K562 (cell line): Measurements from ENCODE around the gene NINJ1. TPM values are rescaled to one million over a fixed set of nuclear protein-coding genes. Genes with fewer than 3 reads are reported as not detected.
A peak's percentile ranks its signal among the peaks of the same experiment; 100 is the strongest.

Source experiments
- CCNT2 ChIP-seq: IDR thresholded peaks from 2 replicates; pipeline ENCODE4 v1.6.1; 2011; ENCODE audit warnings: borderline replicate concordance, low read depth, mild to moderate bottlenecking, moderate library complexity, mixed read lengths, low read length; ENCODE audit not compliant: insufficient read length; ENCODE audit errors: extremely low read depth
- DMBX1 ChIP-seq: fragments of 250-450 bp; sonication (Bioruptor Pico); IDR thresholded peaks from 2 replicates; pipeline ENCODE4 v1.8.0; 2022; ENCODE audit warnings: inconsistent platforms, mild to moderate bottlenecking, moderate library complexity, borderline replicate concordance
- FOXP1 ChIP-seq: sonication (generic); formaldehyde crosslinking; IDR thresholded peaks from 2 replicates; pipeline ENCODE4 v1.8.0; 2022; ENCODE audit warnings: mild to moderate bottlenecking, missing genetic modification reagents
- JUN ChIP-seq, 2 experiments: sonication (generic) in 1 of 2; formaldehyde crosslinking in 1 of 2; IDR thresholded peaks; 2 replicates each; pipeline versions ENCODE4 v1.6.1 to v1.8.0; 2012 to 2022; ENCODE audit warnings: borderline replicate concordance in 2 of 2, mild to moderate bottlenecking in 2 of 2, improper control_type of control experiment in 1 of 2, low read depth in 1 of 2, low read length in 1 of 2, missing genetic modification reagents in 1 of 2
- KAT7 ChIP-seq: sonication (generic); formaldehyde crosslinking; IDR thresholded peaks from 2 replicates; pipeline ENCODE4 v1.8.0; 2022; ENCODE audit warnings: missing genetic modification reagents, mild to moderate bottlenecking, borderline replicate concordance
- KLF1 ChIP-seq: fragments of 450-650 bp; IDR thresholded peaks from 2 replicates; pipeline ENCODE4 v1.6.1; 2016; ENCODE audit warnings: missing genetic modification characterization, missing compliant biosample characterization
- MAFK ChIP-seq: IDR thresholded peaks from 2 replicates; pipeline ENCODE4 v1.6.1; 2011; ENCODE audit warnings: low read length, improper control_type of control experiment
- MYNN ChIP-seq, 2 experiments: sonication (generic); formaldehyde crosslinking in 1 of 2; IDR thresholded peaks; 2 replicates each; pipeline versions ENCODE4 v1.5.0 to v1.6.1; 2016 to 2020; ENCODE audit warnings: antibody characterized with exemption in 1 of 2, missing genetic modification reagents in 1 of 2
- NRF1 ChIP-seq, 2 experiments: fragments of 450-650 bp; IDR thresholded peaks in 1 of 2; conservative IDR thresholded peaks in 1 of 2; 2 replicates each; pipeline ENCODE4 v1.6.1; 2014; ENCODE audit warnings: mild to moderate bottlenecking in 2 of 2
- PHB ChIP-seq: fragments of 250-450 bp; sonication (Bioruptor Pico); IDR thresholded peaks from 2 replicates; pipeline ENCODE4 v1.5.0; 2021
- TCF3 ChIP-seq: sonication (generic); formaldehyde crosslinking; IDR thresholded peaks from 2 replicates; pipeline ENCODE4 v1.4.0; 2020; ENCODE audit warnings: mild to moderate bottlenecking, missing genetic modification reagents
- ZFP36 ChIP-seq: fragments of 150-350 bp; IDR thresholded peaks from 2 replicates; pipeline ENCODE4 v1.6.1; 2018; ENCODE audit warnings: low read length, low read depth; ENCODE audit not compliant: partially characterized antibody
- ZNF175 ChIP-seq: fragments of 200-800 bp; sonication (Bioruptor generic); IDR thresholded peaks from 2 replicates; pipeline ENCODE4 v1.6.1; 2016; ENCODE audit warnings: low read depth, mild to moderate bottlenecking, missing genetic modification characterization, missing compliant biosample characterization
- ZNF79 ChIP-seq: fragments of 250-450 bp; sonication (Bioruptor Pico); IDR thresholded peaks from 2 replicates; pipeline ENCODE4 v1.4.0; 2020; ENCODE audit warnings: low read depth, mild to moderate bottlenecking, moderate library complexity
- polyA plus RNA-seq, 8 experiments: library from polyadenylated mRNA; depleted of rRNA in 4 of 8; stranded (reverse) in 5 of 8; unstranded in 3 of 8; fragments of >200 nt; fragmentation: Nextera tagmentation in 2 of 8; fragmentation: Illumina TruSeq in 1 of 8; extraction: Ambion mirVana in 2 of 8; extraction: Trizol in 1 of 8; gene quantifications; 2 replicates each; pipeline versions ENCODE4 v1.2.1 to v1.2.3, GENCODE V29; 2011 to 2014; ENCODE audit warnings: inconsistent platforms in 1 of 8, missing spikeins in 1 of 8
- total RNA-seq, 7 experiments: library from RNA; depleted of rRNA in 6 of 7; stranded (reverse); fragments of >200 nt in 6 of 7; fragmentation: Illumina TruSeq in 2 of 7; extraction: Trizol in 2 of 7; gene quantifications; 2 replicates each; pipeline versions ENCODE4 v1.2.1 to v1.2.3, GENCODE V29; 2011 to 2021; ENCODE audit warnings: low replicate concordance in 1 of 7
- TF ChIP-seq, protein P1 (sequence below): IDR thresholded peaks from 2 replicates; pipeline ENCODE4 v1.6.1; 2011; ENCODE audit not compliant: insufficient read length; ENCODE audit errors: extremely low read depth
- TF ChIP-seq, protein P2 (sequence below): sonication (generic); formaldehyde crosslinking; IDR thresholded peaks from 2 replicates; pipeline ENCODE4 v1.8.0; 2022; ENCODE audit warnings: missing genetic modification reagents, mild to moderate bottlenecking, moderate library complexity, borderline replicate concordance
- TF ChIP-seq, protein P3 (sequence below): fragments of 450-650 bp; formaldehyde crosslinking; IDR thresholded peaks from 2 replicates; pipeline ENCODE4 v1.4.0; 2020; ENCODE audit warnings: mild to moderate bottlenecking, mixed read lengths
- TF ChIP-seq, protein P4 (sequence below), 2 experiments: IDR thresholded peaks; 2 replicates each; pipeline ENCODE4 v1.6.1; 2011; ENCODE audit warnings: borderline replicate concordance in 1 of 2, control low read depth in 1 of 2, low read depth in 1 of 2, low read length in 1 of 2, mild to moderate bottlenecking in 1 of 2, mixed read lengths in 1 of 2, moderate library complexity in 1 of 2; ENCODE audit not compliant: insufficient read depth in 1 of 2, insufficient read length in 1 of 2, poor library complexity in 1 of 2, severe bottlenecking in 1 of 2; ENCODE audit errors: extremely low read depth in 1 of 2
- TF ChIP-seq, protein P5 (sequence below): fragments of 450-650 bp; IDR thresholded peaks from 2 replicates; pipeline ENCODE4 v1.6.1; 2016

Gene NINJ1
- total and polyA plus RNA-seq, 9 of the 15 experiments (the other 6 are each of a cell fraction or from before 2014, with no cell fraction given): 0.13 to 8.4 (median 4.9) TPM

DNA sequence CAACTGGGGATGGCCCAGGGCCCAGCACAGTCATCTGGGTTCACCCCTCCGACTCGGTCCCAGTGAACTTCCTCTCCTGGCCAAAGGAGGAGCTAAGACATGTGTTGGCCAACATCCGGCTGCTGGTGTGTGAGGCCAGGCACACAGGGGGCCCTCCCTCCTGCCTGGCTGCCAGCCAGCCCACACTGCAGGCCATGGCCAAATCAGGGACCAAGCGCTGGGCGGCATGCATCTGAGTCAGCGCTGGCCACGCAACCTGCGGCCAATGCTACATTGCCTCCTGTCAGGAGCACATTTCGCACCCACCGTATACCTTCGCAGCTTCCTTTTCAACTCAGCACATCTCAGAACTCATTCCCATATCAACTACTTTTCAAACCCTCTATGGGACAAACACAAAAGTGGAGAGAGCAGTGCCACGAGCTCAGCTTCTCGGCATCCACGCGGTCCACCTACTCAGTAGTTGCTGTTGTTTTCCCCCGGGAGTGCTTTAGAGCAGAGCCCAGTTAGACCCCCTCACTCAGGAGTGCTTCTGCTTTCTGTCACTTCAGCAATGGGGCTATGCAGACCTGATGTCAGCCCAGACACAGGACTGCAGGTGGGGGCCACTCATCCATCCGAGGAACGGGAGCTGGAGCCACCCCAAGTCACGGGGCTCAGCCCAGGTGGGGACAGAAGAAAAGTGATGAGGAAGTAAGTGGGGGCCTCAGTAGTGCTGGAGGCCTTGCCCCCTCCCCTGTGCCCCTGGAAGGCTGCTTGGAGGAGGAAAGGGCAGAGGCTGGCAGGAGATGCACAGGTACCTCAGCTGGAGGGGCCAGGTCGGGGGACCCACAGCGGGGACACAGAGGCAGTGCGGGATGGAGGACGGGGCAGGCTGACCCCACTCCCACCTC lies 13.9 kb downstream of the NINJ1 start (continued):
- TF ChIP-seq CCNT2: peak; percentile 30
- TF ChIP-seq ZNF79 (CRISPR knock-in tag): no peak
- TF ChIP-seq JUN (IDR thresholded peaks at IDR 0.05; ENCODE audit: borderline replicate concordance, low read depth, low read length): peak; percentile 87; the same call in 1 of the 2 replicates
- TF ChIP-seq JUN (CRISPR knock-in tag; IDR thresholded peaks at IDR 0.05; ENCODE audit: borderline replicate concordance): peak; percentile 55; the same call in 1 of the 2 replicates
- TF ChIP-seq KAT7 (CRISPR knock-in tag): no peak
- TF ChIP-seq, protein P1, sequence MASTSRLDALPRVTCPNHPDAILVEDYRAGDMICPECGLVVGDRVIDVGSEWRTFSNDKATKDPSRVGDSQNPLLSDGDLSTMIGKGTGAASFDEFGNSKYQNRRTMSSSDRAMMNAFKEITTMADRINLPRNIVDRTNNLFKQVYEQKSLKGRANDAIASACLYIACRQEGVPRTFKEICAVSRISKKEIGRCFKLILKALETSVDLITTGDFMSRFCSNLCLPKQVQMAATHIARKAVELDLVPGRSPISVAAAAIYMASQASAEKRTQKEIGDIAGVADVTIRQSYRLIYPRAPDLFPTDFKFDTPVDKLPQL: no peak
- TF ChIP-seq, protein P2, sequence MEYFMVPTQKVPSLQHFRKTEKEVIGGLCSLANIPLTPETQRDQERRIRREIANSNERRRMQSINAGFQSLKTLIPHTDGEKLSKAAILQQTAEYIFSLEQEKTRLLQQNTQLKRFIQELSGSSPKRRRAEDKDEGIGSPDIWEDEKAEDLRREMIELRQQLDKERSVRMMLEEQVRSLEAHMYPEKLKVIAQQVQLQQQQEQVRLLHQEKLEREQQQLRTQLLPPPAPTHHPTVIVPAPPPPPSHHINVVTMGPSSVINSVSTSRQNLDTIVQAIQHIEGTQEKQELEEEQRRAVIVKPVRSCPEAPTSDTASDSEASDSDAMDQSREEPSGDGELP (CRISPR knock-in tag): peak; percentile 83
- no peak for TF ChIP-seq KLF1
- TF ChIP-seq MYNN (IDR thresholded peaks at IDR 0.05): peak; percentile 85
- no peak for TF ChIP-seq MYNN (CRISPR knock-in tag; IDR thresholded peaks at IDR 0.05)
- TF ChIP-seq, protein P3, sequence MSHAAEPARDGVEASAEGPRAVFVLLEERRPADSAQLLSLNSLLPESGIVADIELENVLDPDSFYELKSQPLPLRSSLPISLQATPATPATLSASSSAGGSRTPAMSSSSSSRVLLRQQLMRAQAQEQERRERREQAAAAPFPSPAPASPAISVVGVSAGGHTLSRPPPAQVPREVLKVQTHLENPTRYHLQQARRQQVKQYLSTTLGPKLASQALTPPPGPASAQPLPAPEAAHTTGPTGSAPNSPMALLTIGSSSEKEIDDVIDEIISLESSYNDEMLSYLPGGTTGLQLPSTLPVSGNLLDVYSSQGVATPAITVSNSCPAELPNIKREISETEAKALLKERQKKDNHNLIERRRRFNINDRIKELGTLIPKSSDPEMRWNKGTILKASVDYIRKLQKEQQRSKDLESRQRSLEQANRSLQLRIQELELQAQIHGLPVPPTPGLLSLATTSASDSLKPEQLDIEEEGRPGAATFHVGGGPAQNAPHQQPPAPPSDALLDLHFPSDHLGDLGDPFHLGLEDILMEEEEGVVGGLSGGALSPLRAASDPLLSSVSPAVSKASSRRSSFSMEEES (CRISPR knock-in tag): no peak
- TF ChIP-seq MAFK: peak; percentile 18; the same call in 1 of the 2 replicates
- TF ChIP-seq FOXP1 (CRISPR knock-in tag): peak; percentile 36; the same call in 1 of the 2 replicates
- TF ChIP-seq, protein P4, sequence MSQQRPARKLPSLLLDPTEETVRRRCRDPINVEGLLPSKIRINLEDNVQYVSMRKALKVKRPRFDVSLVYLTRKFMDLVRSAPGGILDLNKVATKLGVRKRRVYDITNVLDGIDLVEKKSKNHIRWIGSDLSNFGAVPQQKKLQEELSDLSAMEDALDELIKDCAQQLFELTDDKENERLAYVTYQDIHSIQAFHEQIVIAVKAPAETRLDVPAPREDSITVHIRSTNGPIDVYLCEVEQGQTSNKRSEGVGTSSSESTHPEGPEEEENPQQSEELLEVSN (IDR thresholded peaks at IDR 0.05; ENCODE audit: borderline replicate concordance in 1 of 2, extremely low read depth in 1 of 2, insufficient read depth in 1 of 2, insufficient read length in 1 of 2, low read depth in 1 of 2, low read length in 1 of 2, poor library complexity in 1 of 2, severe bottlenecking in 1 of 2): peak; percentile 61 to 67
- TF ChIP-seq ZFP36: peak; percentile 39
- peak; percentile 77 for TF ChIP-seq ZNF175
- no peak for TF ChIP-seq DMBX1
- peak; percentile 66 to 75; a peak in 3 of 4 replicates for TF ChIP-seq NRF1 (conservative IDR thresholded peaks at IDR 0.05 in 1 of 2, IDR thresholded peaks at IDR 0.05 in 1 of 2)
- no peak for TF ChIP-seq PHB (CRISPR knock-in tag)
- TF ChIP-seq, protein P5, sequence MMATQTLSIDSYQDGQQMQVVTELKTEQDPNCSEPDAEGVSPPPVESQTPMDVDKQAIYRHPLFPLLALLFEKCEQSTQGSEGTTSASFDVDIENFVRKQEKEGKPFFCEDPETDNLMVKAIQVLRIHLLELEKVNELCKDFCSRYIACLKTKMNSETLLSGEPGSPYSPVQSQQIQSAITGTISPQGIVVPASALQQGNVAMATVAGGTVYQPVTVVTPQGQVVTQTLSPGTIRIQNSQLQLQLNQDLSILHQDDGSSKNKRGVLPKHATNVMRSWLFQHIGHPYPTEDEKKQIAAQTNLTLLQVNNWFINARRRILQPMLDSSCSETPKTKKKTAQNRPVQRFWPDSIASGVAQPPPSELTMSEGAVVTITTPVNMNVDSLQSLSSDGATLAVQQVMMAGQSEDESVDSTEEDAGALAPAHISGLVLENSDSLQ: 0 out of 2 replicates have a peak, but pooled peaks have one; percentile 40
- TF ChIP-seq TCF3 (CRISPR knock-in tag): peak; percentile 34; the same call in 1 of the 2 replicates
